Heart right ventricle (tissue), 16 donors: ENCODE data around the gene TEX2. TPM values are rescaled to one million over a fixed set of nuclear protein-coding genes. Genes with fewer than 3 reads are reported as not detected.

Source experiments
- ATAC-seq, 8 donors: fragments of 200-7000 bp; cut with Tn5 transposase; one replicate each; pipeline ENCODE4 v1.9.1; 2020; ENCODE audit warnings: mild to moderate bottlenecking in 8 of 8, moderate library complexity in 8 of 8, moderate number of reproducible peaks in 1 of 8
- DNase-seq, 2 donors: peaks; one replicate each; pipeline ENCODE4 v3.0.0-alpha.2; 2020
- H3K27ac ChIP-seq, 10 donors: fragments of 200-600 bp; sonication (generic) in 2 of 10; one replicate each; pipeline versions ENCODE4 v1.5.0 to v1.8.0; 2020 to 2022; ENCODE audit warnings: mild to moderate bottlenecking in 3 of 10
- H3K27me3 ChIP-seq, 7 donors: fragments of 200-600 bp; one replicate each; pipeline ENCODE4 v1.8.0; 2021 to 2022; ENCODE audit warnings: mild to moderate bottlenecking in 2 of 7
- H3K36me3 ChIP-seq, 9 donors: fragments of 200-600 bp; sonication (generic) in 1 of 9; one replicate each; pipeline versions ENCODE4 v1.5.0 to v1.8.0; 2020 to 2022; ENCODE audit warnings: mild to moderate bottlenecking in 2 of 9
- H3K4me1 ChIP-seq, 9 donors: fragments of 200-600 bp; sonication (generic) in 1 of 9; one replicate each; pipeline versions ENCODE4 v1.5.0 to v1.8.0; 2020 to 2022; ENCODE audit warnings: mild to moderate bottlenecking in 4 of 9
- H3K4me3 ChIP-seq, 10 donors: fragments of 200-600 bp; sonication (generic) in 2 of 10; one replicate each; pipeline versions ENCODE4 v1.5.0 to v1.8.0; 2020 to 2022; ENCODE audit warnings: mild to moderate bottlenecking in 7 of 10, moderate library complexity in 2 of 10
- H3K9me3 ChIP-seq, 11 donors: fragments of 200-600 bp in 10 of 11; sonication (generic) in 2 of 11; one replicate each; pipeline versions ENCODE4 v1.5.0 to v1.8.0; 2013 to 2022; ENCODE audit warnings: mild to moderate bottlenecking in 2 of 11, control low read depth in 1 of 11, moderate library complexity in 1 of 11
- CTCF ChIP-seq, 9 donors: fragments of 200-600 bp; sonication (generic) in 2 of 9; IDR thresholded peaks; one replicate each; pipeline versions ENCODE4 v1.5.0 to v1.8.0; 2021 to 2022; ENCODE audit warnings: antibody characterized with exemption in 9 of 9, mild to moderate bottlenecking in 5 of 9, moderate library complexity in 1 of 9
- WGBS, 2 donors: extraction: QIAGEN DNeasy Blood & Tissue Kit; methylation state at CpG; one replicate each; pipeline ENCODE4 v1.1.7; 2013; ENCODE audit warnings: inconsistent platforms in 1 of 2; 5-methylcytosine and 5-hydroxymethylcytosine counted together
- intact Hi-C, 10 donors: fragments of 100-400 bp; cut with DNase I; formaldehyde crosslinking; loops; one replicate each; pipeline versions ENCODE4 v1.11.1 to v1.14.2; 2022
- polyA plus RNA-seq, 2 donors: library from polyadenylated mRNA; stranded (reverse); fragments of 200-250 nt; gene quantifications; one replicate each; pipeline ENCODE4 v1.2.3, GENCODE V29; 2013
- total RNA-seq, 10 donors: library from RNA; stranded (reverse); fragmentation: NEBNext Ultra II Directional in 3 of 10; extraction: Animal tissue kit (Norgen Biotek cat#: 25700) in 3 of 10; gene quantifications; one replicate each; pipeline versions ENCODE4 v1.2.1 to v1.2.4, GENCODE V29; 2021 to 2023
- donor health status: Arrhythmogenic right ventricular cardiomyopathy.
- donor health status: ischemic (EF 13 %, LVEDD 7.1; RV severe dilation, severe dysfunction).
- donor health status: healthy with polysubstance abuse.
- donor health status: DM: no; HTN: yes; CAD: no.
- donor health status: DM: no; HTN: no; CAD: no.
- donor health status: ischemic (EF 25% LVEDD 6.9; RV normal size, moderate dysfunction).
- donor health status: ischemic (EF 25% LVEDD 5.7; RV mildly dilated, moderate dysfunction).
- donor health status: healthy.
- donor health status: DM: yes; HTN: yes; CAD: no.
- donor health status: Ischemic cardiomyopathy.
- donor health status: ischemic (EF 35%, LVEDD 5.7; RV mildly dilated, moderate dysfunction).
- donor health status: nonischemic (EF 11% LVEDD 7.7; RV severe dilation, severe dysfunction).
- donor health status: DM: yes; HTN: yes; CAD: no.
- donor health status: PGD.
- donor health status: ischemic (EF 29% LVEDD 5.4; RV normal size, mild dysfunction).
- donor health status: nonischemic (EF 23%, LVEDD 6.1; RV moderate dilation, normal function).

Gene TEX2
- total and polyA plus RNA-seq, 12 donors, result 15.9 to 60.5 (median 54.5) TPM

DNA sequence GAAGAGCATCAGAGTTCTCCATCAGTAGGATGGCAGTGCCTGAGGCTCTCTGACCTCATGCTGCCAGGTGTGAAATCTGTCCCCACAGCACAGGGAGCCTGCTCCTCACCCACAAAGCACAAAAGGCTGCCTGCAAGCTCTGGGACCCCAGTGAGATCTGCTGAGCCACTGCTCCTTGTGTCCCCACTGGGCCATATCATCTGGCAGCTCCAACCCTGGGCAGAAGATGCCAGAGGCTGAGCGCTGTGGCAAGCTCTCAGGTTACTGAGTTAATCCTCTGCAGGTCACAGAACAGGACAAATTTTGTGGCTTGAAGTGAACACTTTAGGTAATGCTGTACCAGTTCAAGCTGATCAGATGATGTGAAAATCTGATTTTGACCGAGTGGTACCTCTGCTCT, 106.4 kb downstream of the TEX2 start:
- DNase-seq (peak in 1 of 2 donors; percentile 34), ATAC-seq (peak in 5 of 8 donors; percentile 5 to 33 (median 24))
- Histone ChIP-seq H3K27ac (peak overlapping the region; percentile 86 to 96 (median 92)), H3K4me3 (no peak overlapping the region), H3K36me3 (peaks cover 0 to 40% (median 6%) of the 10 kb centered on the region in 9 donors), H3K27me3 (no peaks in the 10 kb centered on the region), H3K9me3 (no peaks in the 10 kb centered on the region), H3K4me1 (peaks cover 39 to 82% (median 76%) of the 10 kb centered on the region in 9 donors)
- TF ChIP-seq CTCF (IDR thresholded peaks at IDR 0.05), result no peak
- WGBS, 2 donors, result 64 to 66% methylated on average over 2 of the region's 2 CpGs
- intact Hi-C loops, result loop anchor here in 5 of 10 donors (2.0 to 10.0 kb wide), 5 partner anchors 58 to 121 kb away; partner anchors contain the start of gene TEX2 (in 4 of the 5)

DNA sequence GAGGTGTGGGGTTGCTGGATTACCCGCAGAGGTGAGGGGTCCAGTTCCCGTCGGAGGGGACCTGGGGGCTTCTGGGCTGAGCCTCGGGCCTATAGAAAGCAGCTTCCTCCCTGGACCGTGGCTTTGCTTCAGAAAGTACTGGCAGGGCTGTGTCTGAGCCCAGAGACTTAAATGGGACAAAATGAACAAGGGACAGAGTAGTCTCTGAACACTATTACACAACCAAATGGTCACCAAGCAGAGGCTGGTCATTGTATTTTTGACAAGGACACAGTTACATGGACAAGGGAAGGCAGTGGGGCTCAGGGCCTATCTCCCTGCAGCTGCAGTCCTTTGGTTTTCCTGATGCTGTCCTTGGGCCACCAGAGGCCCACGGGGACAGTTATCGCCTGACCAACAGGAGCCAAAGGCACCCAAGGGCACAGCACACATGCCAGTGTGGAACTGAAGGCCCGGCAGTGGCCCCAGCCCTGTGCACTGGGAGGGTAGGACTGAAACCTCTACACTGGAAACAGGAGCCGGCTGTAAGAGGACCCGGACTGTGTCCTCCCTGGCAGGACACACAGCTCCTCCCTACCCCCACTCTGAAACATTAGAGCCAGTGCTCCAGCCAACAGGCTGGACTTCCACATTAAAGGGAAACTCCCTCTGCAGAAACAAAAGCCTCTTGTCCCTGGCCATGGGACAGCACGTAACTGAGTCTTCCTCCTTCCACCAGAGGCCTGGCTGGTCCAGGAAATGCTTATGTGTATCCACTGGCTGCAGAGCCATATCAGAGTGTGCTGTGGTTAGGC, 107.1 kb downstream of the TEX2 start:
- Histone ChIP-seq H3K4me1 (peaks cover 39 to 88% (median 82%) of the 10 kb centered on the region in 9 donors), H3K27me3 (no peaks in the 10 kb centered on the region), H3K27ac (peak overlapping the region; percentile 86 to 96 (median 92)), H3K9me3 (no peaks in the 10 kb centered on the region), H3K36me3 (peaks cover 0 to 39% (median 6%) of the 10 kb centered on the region in 9 donors), H3K4me3 (peak overlapping the region in 1 of 10 donors; percentile 2)
- peak; percentile 87 to 95 (median 90) for ATAC-seq
- 27 to 28% methylated on average over 11 of the region's 11 CpGs for WGBS, 2 donors
- peak; percentile 73 to 85 for DNase-seq
- intact Hi-C loops, result loop anchor here in 5 of 10 donors (2.0 to 10.0 kb wide), 5 partner anchors 59 to 121 kb away; partner anchors contain the start of gene TEX2 (in 4 of the 5)
- TF ChIP-seq CTCF (IDR thresholded peaks at IDR 0.05), result peak in 3 of 9 donors; percentile 24 to 37 (median 26)

- Histone ChIP-seq H3K9me3 (no peaks in the 10 kb centered on the region), H3K4me1 (peaks cover 39 to 96% (median 87%) of the 10 kb centered on the region in 9 donors), H3K27me3 (no peaks in the 10 kb centered on the region), H3K27ac (peak overlapping the region; percentile 86 to 96 (median 92)), H3K4me3 (no peak overlapping the region), H3K36me3 (peaks cover 0 to 39% (median 4%) of the 10 kb centered on the region in 9 donors)
- WGBS, 2 donors, result 79 to 81% methylated on average over 7 of the region's 7 CpGs
- TF ChIP-seq CTCF (IDR thresholded peaks at IDR 0.05), result no peak
- DNase-seq (no peak), ATAC-seq (peak in 1 of 8 donors; percentile 2)
- intact Hi-C loops, result loop anchor here in 4 of 10 donors (5.0 to 10.0 kb wide), 4 partner anchors 60 to 122 kb away; partner anchors contain the start of gene TEX2 (in 3 of the 4)
Measured at GRCh38 chr17:64155129-64155528, 107.9 kb downstream of the TEX2 start.

GRCh38 chr17:64154717-64155116, 108.3 kb downstream of the TEX2 start:
- ATAC-seq (no peak), DNase-seq (peak in 1 of 2 donors; percentile 30)
- Histone ChIP-seq H3K4me3 (no peak overlapping the region), H3K36me3 (peaks cover 0 to 38% (median 5%) of the 10 kb centered on the region in 9 donors), H3K27me3 (no peaks in the 10 kb centered on the region), H3K27ac (peak overlapping the region; percentile 86 to 96 (median 92)), H3K4me1 (peaks cover 39 to 97% (median 87%) of the 10 kb centered on the region in 9 donors), H3K9me3 (no peaks in the 10 kb centered on the region)
- intact Hi-C loops, result loop anchor here in 7 of 10 donors (5.0 to 10.0 kb wide), 6 partner anchors 60 to 128 kb away; partner anchors contain the start of gene TEX2 (in 4 of the 7)
- WGBS, 2 donors, result 53 to 58% methylated on average over 9 of the region's 9 CpGs
- peak in 2 of 9 donors; percentile 14 to 16 for TF ChIP-seq CTCF (IDR thresholded peaks at IDR 0.05)
